Measurements from ENCODE around the gene INHBE. TPM values are rescaled to one million over a fixed set of nuclear protein-coding genes. Genes with fewer than 3 reads are reported as not detected.
"Not testable (repeated sequence)": the region's sequence is repeated elsewhere in the genome, so short reads cannot be mapped to it uniquely, and the experiment has no call there.

The INHBE gene
- polyA plus RNA-seq, 3 donors from 2014 or later: not detected

- Mint-ChIP-seq H3K4me3 (peak within 1 kb of the TSS; percentile 94 to 99 (median 99)), H3K4me1 (peaks cover 39 to 52% of the 10 kb centered on the region in 2 donors), H3K36me3 (no peaks in the 10 kb centered on the region), H3K27ac (peak within 1 kb of the TSS; percentile 99 to 100 (median 100)), H3K27me3 (ENCODE audit: low read depth in 3 of 3) (peaks cover 7 to 15% (median 10%) of the 10 kb centered on the region in 3 donors), H3K9me3 (no peaks in the 10 kb centered on the region)
- peak; percentile 95 to 96 (median 95) for DNase-seq
Measured at GRCh38 chr12:57430931-57431566, 24.1 kb upstream of the INHBE start, which contains the start of gene R3HDM2. Gene R3HDM2 (minus strand): TSS chr12:57431043. CDS start chr12:57310428, 120,615 bp downstream.

GRCh38 chr12:57431654-57432188 lies 23.4 kb upstream of the INHBE start:
- H3K27me3 Mint-ChIP-seq (ENCODE audit: low read depth in 3 of 3): peaks cover 7 to 15% (median 10%) of the 10 kb centered on the region in 3 donors
- H3K36me3 Mint-ChIP-seq: no peaks in the 10 kb centered on the region
- peak overlapping the region; percentile 94 to 98 (median 96) for H3K4me3 Mint-ChIP-seq
- peaks cover 39 to 52% of the 10 kb centered on the region in 2 donors for H3K4me1 Mint-ChIP-seq
- no peak for DNase-seq
- no peaks in the 10 kb centered on the region for H3K9me3 Mint-ChIP-seq
- peak overlapping the region; percentile 98 to 100 (median 99) for H3K27ac Mint-ChIP-seq

- H3K36me3 Mint-ChIP-seq: no peaks in the 10 kb centered on the region
- H3K4me1 Mint-ChIP-seq: peaks cover 35 to 45% of the 10 kb centered on the region in 2 donors
- H3K9me3 Mint-ChIP-seq: no peaks in the 10 kb centered on the region
- H3K27ac Mint-ChIP-seq: no peak overlapping the region
- DNase-seq: no peak
- H3K4me3 Mint-ChIP-seq: no peak overlapping the region
- peaks cover 7 to 15% (median 10%) of the 10 kb centered on the region in 3 donors for H3K27me3 Mint-ChIP-seq (ENCODE audit: low read depth in 3 of 3)
Measured at GRCh38 chr12:57433370-57433769, 21.7 kb upstream of the INHBE start.

GRCh38 chr12:57434517-57435223 lies 20.4 kb upstream of the INHBE start, which contains the start of gene INHBC:
Gene INHBC (plus strand): TSS chr12:57434784. CDS start chr12:57434887, 103 bp downstream.
- Mint-ChIP-seq H3K4me3 (peak within 1 kb of the TSS; percentile 65 to 78 (median 72)), H3K36me3 (no peaks in the 10 kb centered on the region), H3K27ac (peak within 1 kb of the TSS; percentile 81 to 93 (median 90)), H3K9me3 (no peaks in the 10 kb centered on the region), H3K4me1 (peaks cover 29 to 36% of the 10 kb centered on the region in 2 donors), H3K27me3 (ENCODE audit: low read depth in 3 of 3) (peaks cover 7 to 13% (median 10%) of the 10 kb centered on the region in 3 donors)
- DNase-seq: no peak

GRCh38 chr12:57435293-57435692 lies 19.8 kb upstream of the INHBE start:
- H3K27ac Mint-ChIP-seq: peak overlapping the region; percentile 81 to 93 (median 90)
- peak overlapping the region; percentile 65 to 78 (median 72) for H3K4me3 Mint-ChIP-seq
- peak; percentile 35 to 46 (median 44) for DNase-seq

GRCh38 chr12:57438400-57438799 lies 16.7 kb upstream of the INHBE start:
- no peak for DNase-seq
- Mint-ChIP-seq H3K9me3 (peaks cover 0 to 6% (median 4%) of the 10 kb centered on the region in 6 donors), H3K27me3 (ENCODE audit: low read depth in 3 of 3) (peaks cover 4 to 5% (median 4%) of the 10 kb centered on the region in 3 donors), H3K4me3 (no peak overlapping the region), H3K27ac (no peak overlapping the region), H3K36me3 (peaks cover 0 to 5% (median 4%) of the 10 kb centered on the region in 3 donors), H3K4me1 (peaks cover 13 to 18% of the 10 kb centered on the region in 2 donors)

More at GRCh38 chr12:57435293-57435692, 19.8 kb upstream of the INHBE start:
- H3K36me3 Mint-ChIP-seq: no peaks in the 10 kb centered on the region
- H3K4me1 Mint-ChIP-seq: peaks cover 23 to 29% of the 10 kb centered on the region in 2 donors
- no peaks in the 10 kb centered on the region for H3K9me3 Mint-ChIP-seq
- H3K27me3 Mint-ChIP-seq (ENCODE audit: low read depth in 3 of 3): peaks cover 5 to 10% (median 6%) of the 10 kb centered on the region in 3 donors

GRCh38 chr12:57439762-57440266 lies 15.3 kb upstream of the INHBE start:
- Mint-ChIP-seq H3K27me3 (ENCODE audit: low read depth in 3 of 3) (peaks cover 4 to 5% (median 4%) of the 10 kb centered on the region in 3 donors), H3K9me3 (peaks cover 0 to 6% (median 4%) of the 10 kb centered on the region in 6 donors), H3K27ac (no peak overlapping the region), H3K4me3 (no peak overlapping the region), H3K36me3 (peaks cover 0 to 5% (median 4%) of the 10 kb centered on the region in 3 donors), H3K4me1 (peaks cover 8 to 9% of the 10 kb centered on the region in 2 donors)
- no peak for DNase-seq

GRCh38 chr12:57441393-57441792 lies 13.7 kb upstream of the INHBE start:
- not testable (repeated sequence) for H3K27ac Mint-ChIP-seq, H3K4me3 Mint-ChIP-seq

GRCh38 chr12:57441846-57442427 lies 13.2 kb upstream of the INHBE start:
- Mint-ChIP-seq H3K27ac (no peak overlapping the region), H3K9me3 (peaks cover 0 to 6% (median 4%) of the 10 kb centered on the region in 6 donors), H3K4me1 (no peaks in the 10 kb centered on the region), H3K36me3 (peaks cover 0 to 7% (median 5%) of the 10 kb centered on the region in 3 donors), H3K27me3 (ENCODE audit: low read depth in 3 of 3) (peaks cover 2 to 5% (median 4%) of the 10 kb centered on the region in 3 donors), H3K4me3 (no peak overlapping the region)
- DNase-seq: no peak

More at GRCh38 chr12:57441393-57441792, 13.7 kb upstream of the INHBE start:
- DNase-seq; H3K9me3 Mint-ChIP-seq; H3K36me3 Mint-ChIP-seq; H3K27me3 Mint-ChIP-seq (ENCODE audit: low read depth in 3 of 3); H3K4me1 Mint-ChIP-seq: not testable (repeated sequence)

- H3K4me3 Mint-ChIP-seq; H3K27ac Mint-ChIP-seq; H3K27me3 Mint-ChIP-seq (ENCODE audit: low read depth in 3 of 3); H3K36me3 Mint-ChIP-seq; H3K9me3 Mint-ChIP-seq; H3K4me1 Mint-ChIP-seq; DNase-seq: not testable (repeated sequence)
Measured at GRCh38 chr12:57444337-57444736, 10.8 kb upstream of the INHBE start.

- Mint-ChIP-seq H3K36me3 (peaks cover 0 to 7% (median 5%) of the 10 kb centered on the region in 3 donors), H3K27ac (no peak overlapping the region), H3K27me3 (ENCODE audit: low read depth in 3 of 3) (peaks cover 2 to 5% (median 4%) of the 10 kb centered on the region in 3 donors), H3K9me3 (peaks cover 0 to 6% (median 4%) of the 10 kb centered on the region in 6 donors), H3K4me3 (no peak overlapping the region), H3K4me1 (no peaks in the 10 kb centered on the region)
- DNase-seq: no peak
Measured at GRCh38 chr12:57444744-57445143, 10.4 kb upstream of the INHBE start.

- no peaks in the 10 kb centered on the region for H3K4me1 Mint-ChIP-seq
- peaks cover 0 to 4% (median 0%) of the 10 kb centered on the region in 3 donors for H3K36me3 Mint-ChIP-seq
- H3K27me3 Mint-ChIP-seq (ENCODE audit: low read depth in 3 of 3): peaks cover 2 to 5% (median 2%) of the 10 kb centered on the region in 3 donors
- H3K9me3 Mint-ChIP-seq: peaks cover 0 to 6% (median 4%) of the 10 kb centered on the region in 6 donors
- H3K4me3 Mint-ChIP-seq: no peak overlapping the region
- DNase-seq: no peak
- no peak overlapping the region for H3K27ac Mint-ChIP-seq
Measured at GRCh38 chr12:57446292-57446960, 8.7 kb upstream of the INHBE start.

- Mint-ChIP-seq H3K27ac (no peak overlapping the region), H3K4me1 (no peaks in the 10 kb centered on the region)
Measured at GRCh38 chr12:57448669-57449068, 6.4 kb upstream of the INHBE start.

More at GRCh38 chr12:57448669-57449068, 6.4 kb upstream of the INHBE start:
- Mint-ChIP-seq H3K27me3 (ENCODE audit: low read depth in 3 of 3) (peaks cover 0 to 2% (median 0%) of the 10 kb centered on the region in 3 donors), H3K9me3 (no peaks in the 10 kb centered on the region), H3K4me3 (no peak overlapping the region), H3K36me3 (peaks cover 0 to 4% (median 0%) of the 10 kb centered on the region in 3 donors)
- DNase-seq: no peak

Measured in immature natural killer cell (primary cell).